ENCODE data around the gene ARL6IP4.

GRCh38 chr12:123011701-123012100, 31.2 kb downstream of the ARL6IP4 start:
- no peak for TF ChIP-seq CTCF (IDR thresholded peaks at IDR 0.05; ENCODE audit: insufficient read depth, low read length, poor library complexity, severe bottlenecking)
- TF ChIP-seq EZH2phosphoT487 (conservative IDR thresholded peaks at IDR 0.05; ENCODE audit: low read length): no peak
